ENCODE measurements around the gene CHRNA1.

- no peak for TF ChIP-seq POLR2A (IDR thresholded peaks at IDR 0.05)
- no peak for TF ChIP-seq POLR2AphosphoS5 (IDR thresholded peaks at IDR 0.05)
These were observed 16.0 kb upstream of the CHRNA1 start for GRCh38 chr2:174780191-174780840.
